ENCODE measurements around the gene FCN2.

Gene FCN2

DNA sequence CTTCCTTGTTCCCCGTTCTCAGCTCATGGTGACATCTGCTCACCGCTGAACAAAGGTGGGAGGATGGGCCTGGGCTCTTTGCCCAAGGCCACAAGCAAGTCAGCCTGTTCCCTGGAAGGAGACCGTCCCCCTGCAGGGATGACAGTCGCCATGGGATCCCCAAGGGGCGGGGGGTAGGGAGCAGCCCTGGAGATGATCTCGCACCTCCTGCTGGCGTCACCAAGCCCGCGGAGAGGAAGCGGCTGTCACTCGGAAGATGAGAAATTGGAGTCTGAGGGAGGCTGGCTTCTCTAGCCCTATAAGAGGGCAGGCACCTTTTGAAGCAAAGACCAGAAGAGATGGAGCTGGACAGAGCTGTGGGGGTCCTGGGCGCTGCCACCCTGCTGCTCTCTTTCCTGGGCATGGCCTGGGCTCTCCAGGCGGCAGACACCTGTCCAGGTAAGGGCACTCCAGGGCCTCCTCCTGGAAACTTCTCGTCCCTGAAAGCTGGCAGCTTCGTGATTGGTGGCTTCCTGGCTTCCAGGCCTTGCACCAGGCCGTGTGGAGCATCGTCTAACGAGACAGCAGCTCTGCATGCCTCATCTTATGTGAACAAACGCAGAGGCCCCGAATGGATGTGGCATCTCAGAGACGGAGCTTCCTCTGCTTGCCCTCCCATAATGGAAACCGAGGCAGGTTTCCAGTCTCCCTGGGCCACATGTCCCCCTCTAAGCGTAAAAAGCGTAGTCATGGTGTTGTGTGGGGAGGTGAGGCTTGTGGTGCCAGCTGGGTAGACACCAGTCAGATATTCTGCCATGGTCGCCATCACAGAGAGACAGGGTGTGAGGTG, at the start of gene FCN2:
FCN2 (plus strand) TSS at position 327 of the 829 bp plus-strand sequence; CDS start at position 339, 12 bp downstream.
- no peak for DNase-seq

- no peak for DNase-seq
These were observed 49.5 kb upstream of the FCN2 start for GRCh38 chr9:134830926-134831720.

DNA sequence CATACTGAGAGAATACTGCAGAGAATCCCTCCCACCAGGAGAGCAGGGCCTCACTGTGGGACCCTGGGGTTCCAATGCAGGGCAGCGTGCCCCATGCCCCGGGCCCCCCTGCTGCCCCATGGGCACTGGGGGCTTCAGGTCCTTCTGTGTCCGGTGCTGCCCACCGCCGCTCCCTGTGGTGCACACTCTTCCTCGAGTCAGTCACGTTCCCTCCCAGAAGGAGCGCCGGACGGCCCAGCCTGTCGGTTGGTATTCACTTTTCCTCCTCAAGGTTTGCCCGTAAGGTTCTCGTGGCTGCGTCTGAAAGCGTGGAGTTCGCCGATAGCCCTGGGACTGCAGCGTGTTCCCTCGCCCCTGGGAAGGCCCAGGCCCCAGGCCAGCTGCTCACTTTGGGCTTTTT, 48.1 kb upstream of the FCN2 start:
- DNase-seq, result no peak

DNA sequence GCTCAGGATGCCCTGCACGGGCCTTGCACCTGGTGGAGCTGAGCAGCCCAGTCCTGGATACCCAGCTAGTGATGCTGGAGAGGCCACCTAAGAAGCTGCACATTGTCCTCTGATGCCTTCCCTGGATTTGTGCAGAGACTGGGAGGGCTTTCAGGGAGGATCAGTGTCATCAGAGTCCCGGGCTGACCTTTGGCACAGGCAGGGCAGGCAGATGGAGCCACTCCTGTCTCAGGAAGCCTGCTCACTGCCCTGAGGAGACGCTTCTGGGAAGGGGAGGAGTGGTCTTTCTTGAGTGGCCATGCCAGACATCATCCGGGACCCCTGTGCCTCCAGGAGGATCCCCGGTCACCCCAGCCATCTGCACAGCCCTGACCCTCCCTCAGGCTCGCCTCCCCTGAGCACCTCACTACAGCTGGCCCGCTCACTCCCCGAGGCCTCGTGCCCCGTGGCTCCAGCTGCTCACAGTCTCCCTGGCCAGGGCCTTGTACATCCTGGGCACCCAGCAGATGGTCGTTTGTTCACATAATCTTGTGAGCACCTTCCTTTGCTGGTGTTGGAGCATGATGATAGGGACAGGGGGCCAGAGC, 47.2 kb upstream of the FCN2 start:
- no peak for DNase-seq

GRCh38 chr9:134834217-134834956, 46.2 kb upstream of the FCN2 start:
- no peak for DNase-seq

- no peak for DNase-seq
These were observed 45.6 kb upstream of the FCN2 start for GRCh38 chr9:134834957-134835419.

DNA sequence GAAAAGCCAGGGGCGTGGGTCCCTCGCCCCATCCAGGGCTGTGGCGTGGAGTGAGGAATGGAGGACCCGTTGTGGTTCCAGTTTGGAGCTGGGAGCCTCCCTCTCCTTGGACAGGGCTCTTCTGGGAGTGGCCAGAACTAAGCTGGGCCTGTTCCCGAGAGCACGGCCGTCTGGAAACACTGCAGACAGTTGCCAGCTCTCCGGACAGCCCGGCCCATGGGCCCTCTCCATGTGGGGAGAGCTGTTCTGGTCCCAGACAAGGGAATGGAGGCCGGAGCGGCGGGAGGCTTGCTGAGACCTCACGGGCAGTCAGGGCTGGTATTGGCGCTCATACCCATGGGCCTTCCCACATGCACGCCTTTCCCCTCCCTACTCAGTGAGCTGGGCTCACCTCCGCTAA, 45.2 kb upstream of the FCN2 start:
- no peak for DNase-seq

- DNase-seq, result no peak
These were observed 44.6 kb upstream of the FCN2 start for GRCh38 chr9:134835987-134836386.

DNA sequence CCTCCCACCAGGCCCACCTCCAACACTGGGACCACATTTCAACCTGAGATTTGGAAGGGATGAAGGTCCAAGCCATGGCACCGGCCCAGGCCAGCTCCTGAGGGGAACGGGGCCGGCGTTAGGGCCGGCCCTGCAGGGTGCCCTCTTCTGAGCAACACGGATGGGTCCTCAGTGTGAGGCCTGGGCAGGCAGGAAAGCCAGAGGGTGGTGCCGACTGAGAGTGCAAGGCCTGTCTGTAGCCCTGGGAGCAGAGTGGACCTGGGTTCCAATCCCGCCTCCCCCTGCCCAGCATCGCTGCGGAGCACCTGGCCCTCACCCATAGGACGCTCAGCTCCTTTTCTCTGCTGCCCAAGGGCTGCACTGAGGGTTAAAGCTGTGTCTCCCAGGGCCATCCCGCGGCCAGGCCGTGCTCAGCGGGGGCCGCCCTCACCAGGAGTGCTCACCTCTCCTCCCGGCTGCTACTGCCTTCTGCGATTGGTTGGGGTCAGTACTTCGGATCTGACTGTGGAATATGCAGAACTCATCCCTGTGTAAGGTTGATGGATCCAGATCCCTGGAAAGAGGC, 44.1 kb upstream of the FCN2 start:
- no peak for DNase-seq

DNA sequence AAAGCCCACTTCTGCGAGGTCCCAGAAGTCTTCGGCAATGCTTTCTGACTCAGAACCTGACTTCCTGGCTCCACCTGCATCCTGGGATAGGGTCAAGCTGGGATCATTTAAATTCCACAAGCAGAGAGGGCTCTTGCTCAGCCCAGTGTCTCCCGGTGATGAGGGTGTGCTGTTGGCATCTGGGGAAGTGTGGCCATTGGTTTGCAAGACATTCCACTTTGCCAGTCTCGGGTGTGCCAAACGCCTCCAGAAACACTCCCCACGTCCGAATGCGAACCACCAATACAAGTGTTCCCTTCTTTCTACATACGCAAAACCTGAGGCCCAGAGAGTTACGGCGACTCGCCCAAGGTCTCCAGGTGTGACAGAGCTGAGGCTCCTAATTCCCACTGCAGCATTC, 43.1 kb upstream of the FCN2 start:
- no peak for DNase-seq

DNA sequence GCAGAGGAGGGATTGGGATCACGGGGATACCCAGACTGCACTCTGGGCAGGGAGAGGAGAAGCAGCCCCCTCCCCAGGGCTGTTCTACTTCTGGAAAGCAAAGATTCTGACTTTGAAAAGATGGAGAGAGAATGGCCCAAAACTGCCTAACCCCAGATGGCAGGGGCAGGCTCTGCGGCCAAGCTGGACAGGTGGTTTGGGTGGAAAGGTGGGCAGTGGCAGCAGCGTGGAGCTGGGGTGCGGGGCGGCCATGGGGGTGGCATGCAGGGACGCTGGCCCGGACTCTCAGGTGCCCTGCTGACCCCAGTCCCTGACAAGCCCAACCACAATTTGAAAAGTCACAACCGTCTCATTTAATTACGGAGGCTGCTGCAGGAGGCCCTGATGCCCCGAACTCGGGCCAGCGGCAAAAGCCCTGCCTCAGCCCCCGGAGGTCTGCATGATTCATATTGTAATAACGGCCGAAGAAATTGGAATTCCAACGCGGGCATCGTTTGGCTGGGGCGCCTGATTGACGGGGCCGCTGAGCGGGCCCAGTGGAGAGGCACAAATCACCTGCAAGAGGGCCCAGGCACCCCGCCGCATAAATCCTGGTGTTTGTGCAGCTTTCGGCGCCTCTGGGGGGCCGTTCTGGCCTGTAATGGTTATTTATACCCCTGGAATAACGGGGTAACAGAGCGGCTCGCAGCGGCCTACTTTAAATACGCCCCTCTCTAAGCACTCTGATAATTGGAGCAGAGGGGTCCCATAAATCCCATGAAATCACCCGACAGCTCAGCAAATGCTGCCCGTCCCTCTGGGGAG, 41.8 kb upstream of the FCN2 start:
- DNase-seq, result no peak

DNA sequence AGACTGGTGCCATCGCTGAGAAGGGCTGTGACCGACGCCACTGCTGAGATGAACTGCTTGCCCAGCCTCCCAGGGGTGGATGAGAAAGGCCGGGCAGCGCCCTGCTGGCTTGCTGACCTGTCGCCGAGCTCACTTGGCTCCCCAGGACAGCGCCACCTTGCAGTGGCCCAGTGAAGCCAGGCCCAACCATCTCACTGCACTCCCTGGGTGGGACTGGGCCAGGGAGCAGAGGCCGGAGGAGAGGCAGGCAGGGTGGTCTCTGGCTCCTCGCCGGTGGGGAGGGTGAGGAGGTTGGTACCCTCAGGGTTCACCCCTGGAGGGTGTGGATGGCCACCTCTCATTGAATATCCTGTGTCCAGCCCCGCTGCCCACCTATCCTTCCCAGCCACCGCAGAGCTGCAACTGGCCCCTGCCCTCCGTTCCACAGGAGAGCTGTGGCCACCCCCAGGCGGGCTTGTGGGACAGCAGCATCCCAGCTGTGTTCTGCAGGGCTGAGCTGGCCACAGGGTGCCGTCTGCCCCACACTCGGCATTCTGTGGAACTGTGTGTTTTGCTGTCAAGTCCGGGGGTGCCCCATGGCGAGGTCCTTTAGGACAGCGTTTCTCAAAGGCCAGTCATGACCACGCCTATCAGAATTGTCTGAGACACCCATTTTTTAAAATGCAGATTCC, 41.0 kb upstream of the FCN2 start:
- no peak for DNase-seq

GRCh38 chr9:134840511-134840910, 40.1 kb upstream of the FCN2 start:
- DNase-seq, result no peak

GRCh38 chr9:134841180-134841904, 39.3 kb upstream of the FCN2 start:
- no peak for DNase-seq

DNA sequence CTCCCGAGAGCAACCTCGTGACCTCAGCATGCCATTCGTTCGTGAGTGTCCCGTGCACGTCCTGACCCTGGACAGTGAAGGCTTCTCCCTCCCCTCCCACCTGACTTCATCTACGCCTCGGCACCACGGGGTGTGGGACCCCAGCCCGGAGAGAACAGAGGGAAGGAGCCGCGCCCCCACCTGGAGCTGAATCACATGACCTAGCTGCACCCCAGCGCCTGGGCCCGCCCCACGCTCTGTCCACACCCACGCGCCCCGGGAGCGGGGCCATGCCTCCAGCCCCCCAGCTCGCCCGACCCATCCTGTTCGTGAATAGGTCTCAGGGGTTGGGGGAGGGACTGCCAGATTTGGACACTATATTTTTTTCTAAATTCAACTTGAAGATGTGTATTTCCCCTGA, 38.3 kb upstream of the FCN2 start:
- no peak for DNase-seq

GRCh38 chr9:134843740-134844139, 36.9 kb upstream of the FCN2 start:
- DNase-seq, result no peak

GRCh38 chr9:134844821-134845220, 35.8 kb upstream of the FCN2 start:
- no peak for DNase-seq

DNA sequence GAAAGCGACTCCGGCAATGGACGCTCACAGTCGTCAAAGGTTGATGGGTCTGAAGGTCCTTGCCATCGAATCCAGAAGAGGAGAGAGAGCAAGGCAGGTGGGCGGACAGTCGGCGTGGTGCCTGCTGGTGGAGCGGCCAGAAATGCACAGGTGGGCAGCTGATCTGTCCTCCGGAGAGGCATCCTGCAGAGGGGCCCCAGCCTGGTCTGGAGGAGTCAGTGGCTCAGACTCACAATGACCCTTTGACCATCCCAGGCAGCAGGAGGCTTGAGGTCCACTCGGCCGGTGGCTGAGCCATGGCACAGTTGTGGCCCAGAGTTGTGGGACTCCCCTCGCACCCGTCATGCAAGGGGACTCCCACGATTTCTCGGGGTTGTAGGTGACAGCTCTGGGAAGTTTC, 34.4 kb upstream of the FCN2 start:
- DNase-seq, result no peak

- DNase-seq, result no peak
These were observed 33.9 kb upstream of the FCN2 start for GRCh38 chr9:134846699-134847098.

GRCh38 chr9:134847138-134847537, 33.5 kb upstream of the FCN2 start:
- DNase-seq, result no peak

Measured in T1000 (cell line).